ENCODE measurements around the gene NAALADL2.
"Not testable (repeated sequence)": the region's sequence is repeated elsewhere in the genome, so short reads cannot be mapped to it uniquely, and the experiment has no call there.

NAALADL2 gene

GRCh38 chr3:175358935-175359334 is 499.8 kb downstream of the NAALADL2 start:
- H3K9me3 ChIP-seq (ENCODE audit: control insufficient read depth, low read depth, low read length) = no peaks in the 10 kb centered on the region
- no peak overlapping the region for H3K9ac ChIP-seq (ENCODE audit: low read length)
- no peak overlapping the region for H3K27ac ChIP-seq (ENCODE audit: low read length)
- H3K4me3 ChIP-seq (ENCODE audit: low read length) = no peak overlapping the region
- no peaks in the 10 kb centered on the region for H3K4me1 ChIP-seq (ENCODE audit: control insufficient read depth, low read depth, low read length)
- no peaks in the 10 kb centered on the region for H3K27me3 ChIP-seq (ENCODE audit: control insufficient read depth, insufficient read depth, low read length)
- H3K36me3 ChIP-seq (ENCODE audit: control insufficient read depth, low read depth, low read length) = no peaks in the 10 kb centered on the region

GRCh38 chr3:175370426-175370825 is 511.3 kb downstream of the NAALADL2 start:
- not testable (repeated sequence) for H3K27me3 ChIP-seq (ENCODE audit: control insufficient read depth, insufficient read depth, low read length); H3K9ac ChIP-seq (ENCODE audit: low read length); H3K9me3 ChIP-seq (ENCODE audit: control insufficient read depth, low read depth, low read length); H3K36me3 ChIP-seq (ENCODE audit: control insufficient read depth, low read depth, low read length); H3K27ac ChIP-seq (ENCODE audit: low read length); H3K4me1 ChIP-seq (ENCODE audit: control insufficient read depth, low read depth, low read length); H3K4me3 ChIP-seq (ENCODE audit: low read length)

GRCh38 chr3:175371187-175371586 is 512.1 kb downstream of the NAALADL2 start:
- H3K27ac ChIP-seq (ENCODE audit: low read length); H3K9ac ChIP-seq (ENCODE audit: low read length); H3K9me3 ChIP-seq (ENCODE audit: control insufficient read depth, low read depth, low read length): not testable (repeated sequence)

GRCh38 chr3:175374705-175375104 is 515.6 kb downstream of the NAALADL2 start:
- H3K27me3 ChIP-seq (ENCODE audit: control insufficient read depth, insufficient read depth, low read length) = no peaks in the 10 kb centered on the region
- H3K9me3 ChIP-seq (ENCODE audit: control insufficient read depth, low read depth, low read length) = no peaks in the 10 kb centered on the region
- no peaks in the 10 kb centered on the region for H3K36me3 ChIP-seq (ENCODE audit: control insufficient read depth, low read depth, low read length)
- H3K4me1 ChIP-seq (ENCODE audit: control insufficient read depth, low read depth, low read length) = no peaks in the 10 kb centered on the region
- no peak overlapping the region for H3K27ac ChIP-seq (ENCODE audit: low read length)
- no peak overlapping the region for H3K4me3 ChIP-seq (ENCODE audit: low read length)
- no peak overlapping the region for H3K9ac ChIP-seq (ENCODE audit: low read length)

More at GRCh38 chr3:175371187-175371586, 512.1 kb downstream of the NAALADL2 start:
- H3K27me3 ChIP-seq (ENCODE audit: control insufficient read depth, insufficient read depth, low read length); H3K4me1 ChIP-seq (ENCODE audit: control insufficient read depth, low read depth, low read length); H3K4me3 ChIP-seq (ENCODE audit: low read length); H3K36me3 ChIP-seq (ENCODE audit: control insufficient read depth, low read depth, low read length): not testable (repeated sequence)

GRCh38 chr3:175378348-175378747 is 519.2 kb downstream of the NAALADL2 start:
- H3K27ac ChIP-seq (ENCODE audit: low read length) = no peak overlapping the region
- no peaks in the 10 kb centered on the region for H3K27me3 ChIP-seq (ENCODE audit: control insufficient read depth, insufficient read depth, low read length)
- no peak overlapping the region for H3K9ac ChIP-seq (ENCODE audit: low read length)
- no peaks in the 10 kb centered on the region for H3K4me1 ChIP-seq (ENCODE audit: control insufficient read depth, low read depth, low read length)
- no peaks in the 10 kb centered on the region for H3K36me3 ChIP-seq (ENCODE audit: control insufficient read depth, low read depth, low read length)
- no peak overlapping the region for H3K4me3 ChIP-seq (ENCODE audit: low read length)
- no peaks in the 10 kb centered on the region for H3K9me3 ChIP-seq (ENCODE audit: control insufficient read depth, low read depth, low read length)

GRCh38 chr3:175381685-175382084 is 522.6 kb downstream of the NAALADL2 start:
- Histone ChIP-seq H3K27me3 (ENCODE audit: control insufficient read depth, insufficient read depth, low read length) (no peaks in the 10 kb centered on the region), H3K4me3 (ENCODE audit: low read length) (no peak overlapping the region)

GRCh38 chr3:175383371-175383770 is 524.2 kb downstream of the NAALADL2 start:
- no peaks in the 10 kb centered on the region for H3K9me3 ChIP-seq (ENCODE audit: control insufficient read depth, low read depth, low read length)
- no peaks in the 10 kb centered on the region for H3K27me3 ChIP-seq (ENCODE audit: control insufficient read depth, insufficient read depth, low read length)
- no peaks in the 10 kb centered on the region for H3K36me3 ChIP-seq (ENCODE audit: control insufficient read depth, low read depth, low read length)
- no peak overlapping the region for H3K9ac ChIP-seq (ENCODE audit: low read length)
- H3K4me3 ChIP-seq (ENCODE audit: low read length) = no peak overlapping the region
- H3K4me1 ChIP-seq (ENCODE audit: control insufficient read depth, low read depth, low read length) = no peaks in the 10 kb centered on the region
- H3K27ac ChIP-seq (ENCODE audit: low read length) = no peak overlapping the region

More at GRCh38 chr3:175381685-175382084, 522.6 kb downstream of the NAALADL2 start:
- no peak overlapping the region for H3K9ac ChIP-seq (ENCODE audit: low read length)
- H3K4me1 ChIP-seq (ENCODE audit: control insufficient read depth, low read depth, low read length) = no peaks in the 10 kb centered on the region
- H3K27ac ChIP-seq (ENCODE audit: low read length) = no peak overlapping the region
- H3K9me3 ChIP-seq (ENCODE audit: control insufficient read depth, low read depth, low read length) = no peaks in the 10 kb centered on the region
- H3K36me3 ChIP-seq (ENCODE audit: control insufficient read depth, low read depth, low read length) = no peaks in the 10 kb centered on the region

- no peaks in the 10 kb centered on the region for H3K9me3 ChIP-seq (ENCODE audit: control insufficient read depth, low read depth, low read length)
- H3K4me1 ChIP-seq (ENCODE audit: control insufficient read depth, low read depth, low read length) = no peaks in the 10 kb centered on the region
- no peak overlapping the region for H3K9ac ChIP-seq (ENCODE audit: low read length)
- H3K36me3 ChIP-seq (ENCODE audit: control insufficient read depth, low read depth, low read length) = no peaks in the 10 kb centered on the region
- H3K27me3 ChIP-seq (ENCODE audit: control insufficient read depth, insufficient read depth, low read length) = no peaks in the 10 kb centered on the region
- no peak overlapping the region for H3K27ac ChIP-seq (ENCODE audit: low read length)
- no peak overlapping the region for H3K4me3 ChIP-seq (ENCODE audit: low read length)
Observed at GRCh38 chr3:175383813-175384212, 524.7 kb downstream of the NAALADL2 start.

- H3K27me3 ChIP-seq (ENCODE audit: control insufficient read depth, insufficient read depth, low read length) = no peaks in the 10 kb centered on the region
- no peaks in the 10 kb centered on the region for H3K9me3 ChIP-seq (ENCODE audit: control insufficient read depth, low read depth, low read length)
- H3K4me3 ChIP-seq (ENCODE audit: low read length) = no peak overlapping the region
- no peak overlapping the region for H3K9ac ChIP-seq (ENCODE audit: low read length)
- H3K4me1 ChIP-seq (ENCODE audit: control insufficient read depth, low read depth, low read length) = peaks cover 3% of the 10 kb centered on the region
- no peaks in the 10 kb centered on the region for H3K36me3 ChIP-seq (ENCODE audit: control insufficient read depth, low read depth, low read length)
- H3K27ac ChIP-seq (ENCODE audit: low read length) = no peak overlapping the region
Observed at GRCh38 chr3:175384569-175384968, 525.4 kb downstream of the NAALADL2 start.

GRCh38 chr3:175386630-175387029 is 527.5 kb downstream of the NAALADL2 start:
- H3K9ac ChIP-seq (ENCODE audit: low read length) = no peak overlapping the region
- H3K4me3 ChIP-seq (ENCODE audit: low read length) = no peak overlapping the region
- peaks cover 5% of the 10 kb centered on the region for H3K4me1 ChIP-seq (ENCODE audit: control insufficient read depth, low read depth, low read length)
- no peaks in the 10 kb centered on the region for H3K27me3 ChIP-seq (ENCODE audit: control insufficient read depth, insufficient read depth, low read length)
- no peak overlapping the region for H3K27ac ChIP-seq (ENCODE audit: low read length)
- no peaks in the 10 kb centered on the region for H3K36me3 ChIP-seq (ENCODE audit: control insufficient read depth, low read depth, low read length)
- no peaks in the 10 kb centered on the region for H3K9me3 ChIP-seq (ENCODE audit: control insufficient read depth, low read depth, low read length)

- no peak overlapping the region for H3K27ac ChIP-seq (ENCODE audit: low read length)
- H3K4me3 ChIP-seq (ENCODE audit: low read length) = no peak overlapping the region
- no peaks in the 10 kb centered on the region for H3K36me3 ChIP-seq (ENCODE audit: control insufficient read depth, low read depth, low read length)
- H3K27me3 ChIP-seq (ENCODE audit: control insufficient read depth, insufficient read depth, low read length) = no peaks in the 10 kb centered on the region
- H3K4me1 ChIP-seq (ENCODE audit: control insufficient read depth, low read depth, low read length) = peaks cover 5% of the 10 kb centered on the region
- H3K9ac ChIP-seq (ENCODE audit: low read length) = no peak overlapping the region
- H3K9me3 ChIP-seq (ENCODE audit: control insufficient read depth, low read depth, low read length) = no peaks in the 10 kb centered on the region
Observed at GRCh38 chr3:175389560-175389959, 530.4 kb downstream of the NAALADL2 start.

GRCh38 chr3:175391601-175392000 is 532.5 kb downstream of the NAALADL2 start:
- H3K27me3 ChIP-seq (ENCODE audit: control insufficient read depth, insufficient read depth, low read length) = no peaks in the 10 kb centered on the region
- H3K4me1 ChIP-seq (ENCODE audit: control insufficient read depth, low read depth, low read length) = peaks cover 10% of the 10 kb centered on the region

More at GRCh38 chr3:175391601-175392000, 532.5 kb downstream of the NAALADL2 start:
- Histone ChIP-seq H3K36me3 (ENCODE audit: control insufficient read depth, low read depth, low read length) (no peaks in the 10 kb centered on the region), H3K27ac (ENCODE audit: low read length) (no peak overlapping the region), H3K4me3 (ENCODE audit: low read length) (no peak overlapping the region), H3K9me3 (ENCODE audit: control insufficient read depth, low read depth, low read length) (no peaks in the 10 kb centered on the region), H3K9ac (ENCODE audit: low read length) (no peak overlapping the region)

Measured in iPS-18a (cell line).